Right hindlimb (tissue), 1 donor: ENCODE results near the gene SIPA1L3.
A peak's percentile ranks its signal among the peaks of the same experiment; 100 is the strongest.
"Not testable (repeated sequence)": the region's sequence is repeated elsewhere in the genome, so short reads cannot be mapped to it uniquely, and the experiment has no call there.

ENCODE experiments used
- DNase-seq: peaks from one replicate; pipeline ENCODE4 v3.0.0-alpha.2; 2018

Gene SIPA1L3

GRCh38 chr19:38046254-38047048, 139.4 kb downstream of the SIPA1L3 start:
- no peak for DNase-seq

DNA sequence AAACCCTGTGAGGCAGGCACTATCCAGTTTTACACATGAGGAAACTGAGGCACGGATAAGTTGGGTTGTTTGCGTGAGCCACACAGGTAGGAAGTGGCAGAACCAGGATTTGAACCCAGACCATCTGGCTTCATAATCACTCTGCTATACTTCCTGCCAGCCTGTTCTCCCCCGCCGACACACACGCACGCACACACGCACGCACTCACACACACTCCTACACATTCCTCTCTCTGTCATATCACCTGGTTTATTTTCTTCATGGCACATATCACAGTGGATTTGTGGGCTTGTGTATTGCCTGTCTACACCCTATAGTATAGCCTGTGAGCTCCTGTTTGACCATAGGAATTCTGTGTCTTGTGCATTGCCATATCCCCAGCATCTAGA, 140.0 kb downstream of the SIPA1L3 start:
- no peak for DNase-seq

- no peak for DNase-seq
Observed at GRCh38 chr19:38047641-38048040, 140.6 kb downstream of the SIPA1L3 start.

GRCh38 chr19:38049105-38049649, 142.2 kb downstream of the SIPA1L3 start:
- no peak for DNase-seq

DNA sequence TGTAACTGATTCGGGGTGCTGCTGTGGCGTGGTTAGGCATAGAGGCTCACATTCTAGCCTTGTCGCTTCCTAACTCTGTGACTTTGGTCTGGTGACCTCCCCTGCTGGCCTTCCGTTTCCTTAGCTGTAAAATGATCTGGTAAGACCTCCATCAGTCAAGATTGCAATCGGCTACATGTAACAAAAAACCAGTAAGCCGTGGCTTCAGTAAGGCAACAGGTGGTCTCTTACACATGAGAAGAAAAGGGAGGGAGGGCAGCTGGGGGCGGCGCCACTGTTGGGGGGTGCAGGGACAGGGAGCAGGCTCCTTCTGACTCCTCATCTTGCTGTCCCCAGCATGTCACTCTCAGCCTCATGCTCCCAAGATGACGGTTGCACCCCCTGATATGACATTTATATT, 148.0 kb downstream of the SIPA1L3 start:
- no peak for DNase-seq

GRCh38 chr19:38055655-38056521, 148.9 kb downstream of the SIPA1L3 start:
- no peak for DNase-seq

- DNase-seq: no peak
Observed at GRCh38 chr19:38056646-38057045, 149.6 kb downstream of the SIPA1L3 start.

DNA sequence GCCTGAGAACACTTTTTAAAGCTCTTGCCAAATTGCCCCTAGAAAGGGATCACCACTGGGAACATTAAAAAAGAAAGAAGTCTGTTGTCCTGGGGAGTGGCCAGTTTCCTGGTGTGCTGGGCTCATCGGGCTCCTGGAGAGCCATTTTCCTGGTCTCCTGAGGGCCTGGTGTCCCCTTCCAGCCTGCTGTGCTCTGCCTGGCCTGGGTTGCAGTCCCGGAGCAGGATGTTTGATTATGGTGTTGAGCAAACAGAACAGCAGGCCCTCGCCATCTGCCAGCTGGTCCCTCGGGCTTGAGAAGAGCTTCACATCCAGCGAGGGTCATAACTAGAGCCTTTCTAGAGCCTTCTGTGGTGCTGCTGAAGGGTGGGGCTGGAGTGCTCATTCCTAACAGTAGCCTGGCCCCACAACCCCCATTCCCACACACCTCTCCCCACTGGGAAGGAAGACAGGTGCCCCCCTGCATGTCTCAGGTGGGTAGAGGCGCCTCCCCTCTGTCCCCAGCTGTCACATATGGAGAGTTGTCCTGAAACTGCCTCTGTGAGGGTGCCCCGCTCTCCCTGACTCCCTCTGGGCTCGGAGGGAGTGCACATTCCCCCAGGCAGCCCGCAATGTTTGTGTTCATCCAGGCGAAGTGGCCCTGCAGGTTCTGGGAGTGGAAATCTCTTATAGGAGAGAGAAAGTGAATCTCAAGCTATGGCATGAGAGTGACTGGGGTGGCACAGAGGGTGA, 151.1 kb downstream of the SIPA1L3 start:
- DNase-seq: no peak

DNA sequence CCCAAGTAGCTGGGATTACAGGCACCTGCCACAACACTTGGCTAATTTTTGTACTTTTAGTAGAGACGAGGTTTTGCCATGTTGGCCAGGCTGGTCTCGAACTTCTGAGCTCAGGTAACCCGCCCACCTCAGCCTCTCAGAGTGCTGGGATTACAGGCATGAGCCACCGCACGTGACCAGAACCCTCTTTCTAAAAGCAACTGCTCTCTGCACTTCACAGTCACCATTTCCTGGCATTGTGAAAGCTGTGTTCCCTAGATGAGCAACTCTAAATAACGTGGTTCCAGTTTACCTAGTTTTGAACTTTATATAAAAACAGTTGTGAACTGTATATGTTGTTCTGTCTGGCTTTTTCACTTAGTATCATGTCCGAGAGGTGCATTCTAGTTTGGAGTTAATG, 152.9 kb downstream of the SIPA1L3 start:
- no peak for DNase-seq

- no peak for DNase-seq
Observed at GRCh38 chr19:38060331-38060730, 153.3 kb downstream of the SIPA1L3 start.

GRCh38 chr19:38061294-38061693, 154.3 kb downstream of the SIPA1L3 start:
- no peak for DNase-seq

- DNase-seq: peak; percentile 72
Observed at GRCh38 chr19:38062959-38063761, 156.2 kb downstream of the SIPA1L3 start.

- no peak for DNase-seq
Observed at GRCh38 chr19:38063928-38064327, 156.9 kb downstream of the SIPA1L3 start.

DNA sequence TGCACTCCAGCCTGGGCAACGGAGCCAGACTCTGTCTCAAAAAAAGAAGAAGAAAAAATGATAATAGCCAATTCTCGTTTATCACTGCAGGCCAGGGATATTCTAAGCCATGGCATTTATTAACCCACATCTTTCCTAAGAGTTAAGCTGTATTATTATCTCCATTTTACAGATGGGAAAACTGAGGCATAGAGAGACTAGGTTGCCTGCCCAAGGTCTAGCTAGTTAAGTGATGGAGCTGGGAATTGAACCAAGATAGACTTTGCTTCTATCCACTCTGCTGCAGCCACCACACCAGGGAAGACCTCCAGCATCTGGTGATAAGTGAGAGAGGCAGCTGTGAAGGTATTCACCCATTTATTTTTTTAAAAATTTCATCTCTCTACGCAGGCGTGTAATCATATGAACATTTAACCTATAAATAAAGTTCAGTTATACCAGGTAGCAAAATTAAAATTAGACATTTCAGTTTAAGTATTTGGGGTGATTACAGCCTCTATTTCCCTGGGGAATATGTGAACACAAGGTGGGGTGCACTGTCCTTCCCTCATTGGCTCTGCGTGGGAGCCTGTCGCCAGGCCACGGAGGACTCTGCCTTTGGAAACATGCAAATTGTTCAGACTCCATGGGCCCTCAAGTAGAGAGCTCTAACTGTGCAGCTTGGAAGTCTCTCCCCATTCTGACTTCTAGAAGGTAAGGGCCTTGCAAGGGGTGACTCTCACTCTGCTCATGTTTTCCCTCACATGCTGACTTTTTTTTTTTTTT, 157.8 kb downstream of the SIPA1L3 start:
- DNase-seq: no peak

GRCh38 chr19:38065775-38066174, 158.8 kb downstream of the SIPA1L3 start:
- not testable (repeated sequence) for DNase-seq

GRCh38 chr19:38068826-38069225, 161.8 kb downstream of the SIPA1L3 start:
- no peak for DNase-seq

GRCh38 chr19:38070573-38070972, 163.6 kb downstream of the SIPA1L3 start:
- DNase-seq: no peak

DNA sequence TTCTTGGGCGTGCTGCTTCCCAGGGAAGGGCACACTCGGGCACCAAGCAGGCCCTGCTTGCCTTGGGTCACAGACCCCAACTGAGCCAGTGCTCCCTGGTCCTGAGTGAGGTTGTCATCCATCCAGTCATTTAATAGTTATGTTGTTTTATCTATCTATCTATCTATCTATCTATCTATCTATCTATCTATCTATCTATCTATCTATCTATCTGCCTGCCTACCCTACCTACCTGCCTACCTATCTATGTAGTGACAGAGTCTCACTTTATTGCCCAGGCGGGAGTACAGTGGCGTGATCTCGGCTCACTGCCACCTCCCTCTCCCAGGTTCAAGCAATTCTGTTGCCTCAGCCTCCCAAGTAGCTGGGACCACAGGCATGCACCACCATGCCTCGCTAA, 164.0 kb downstream of the SIPA1L3 start:
- DNase-seq: not testable (repeated sequence)

GRCh38 chr19:38071647-38072046, 164.6 kb downstream of the SIPA1L3 start:
- DNase-seq: no peak

DNA sequence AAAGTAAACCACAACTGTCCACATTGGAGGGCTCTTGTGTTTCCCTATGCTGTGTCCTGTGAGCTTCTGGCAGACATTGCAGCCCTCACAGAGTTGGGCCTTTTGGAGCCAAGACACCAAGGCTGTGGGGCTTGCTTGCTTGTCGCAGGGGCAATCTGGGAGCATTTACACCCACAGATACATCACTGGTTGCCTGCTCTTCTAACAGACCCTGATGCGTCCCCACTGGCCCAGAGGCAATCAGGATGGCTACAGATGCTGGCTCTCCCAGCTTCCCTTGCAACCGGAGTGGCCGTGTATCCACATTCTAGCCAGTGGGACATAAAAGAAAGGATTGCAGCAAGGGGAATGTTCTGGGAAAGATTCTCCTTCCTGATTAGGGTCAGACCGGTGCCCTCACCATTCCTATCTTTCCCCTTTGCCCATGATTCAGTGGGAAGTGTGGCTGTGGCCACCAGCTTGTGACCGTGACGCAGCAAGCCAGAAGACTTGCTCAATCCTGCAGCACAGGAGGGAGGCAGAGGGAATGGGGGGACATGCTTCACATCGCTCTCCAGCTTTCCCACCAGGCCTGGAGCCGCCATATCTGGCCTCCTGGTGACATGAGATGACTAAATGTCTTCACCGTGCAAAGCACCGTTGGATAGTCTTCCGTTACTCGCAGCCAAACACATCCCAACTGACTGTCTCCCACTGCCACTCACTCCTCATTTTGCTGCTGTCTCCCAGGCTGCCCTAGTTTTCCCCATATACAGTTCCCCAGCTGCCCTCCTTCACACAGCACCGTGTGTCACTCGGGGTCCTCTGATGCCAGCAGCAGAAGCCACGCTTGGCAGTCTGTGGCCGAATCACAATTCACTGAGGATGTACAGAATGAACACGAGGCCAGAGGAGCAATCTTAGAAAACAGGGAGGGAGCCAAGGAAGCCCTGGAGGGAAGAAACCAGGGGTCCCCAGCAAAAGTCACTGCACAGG, 166.1 kb downstream of the SIPA1L3 start:
- DNase-seq: no peak
